ENCODE measurements around the gene INPP1. TPM values are rescaled to one million over a fixed set of nuclear protein-coding genes. Genes with fewer than 3 reads are reported as not detected.
A peak's percentile ranks its signal among the peaks of the same experiment; 100 is the strongest.

Gene INPP1
- polyA plus RNA-seq, 1 donor, result 40.0 TPM

- 50% methylated on average over 1 of the region's 10 CpGs for WGBS (ENCODE audit: insufficient coverage, low lambda C conversion rate)
- DNase-seq, result no peak
- no peaks in the 10 kb centered on the region for H3K27me3 ChIP-seq (ENCODE audit: control insufficient read depth, insufficient read depth, low read length)
- H3K4me1 ChIP-seq (ENCODE audit: control insufficient read depth, insufficient read depth, low read length), result no peaks in the 10 kb centered on the region
- no peak overlapping the region for H3K4me3 ChIP-seq (ENCODE audit: low read length)
- H3K27ac ChIP-seq (ENCODE audit: low read length), result no peak overlapping the region
- no peaks in the 10 kb centered on the region for H3K36me3 ChIP-seq (ENCODE audit: control insufficient read depth, insufficient read depth, low read length)
- no peaks in the 10 kb centered on the region for H3K9me3 ChIP-seq (ENCODE audit: control insufficient read depth, low read depth, low read length)
Measured at GRCh38 chr2:190379249-190379964, 36.0 kb downstream of the INPP1 start.

- Histone ChIP-seq H3K27ac (ENCODE audit: low read length) (no peak overlapping the region), H3K4me3 (ENCODE audit: low read length) (no peak overlapping the region), H3K4me1 (ENCODE audit: control insufficient read depth, insufficient read depth, low read length) (no peaks in the 10 kb centered on the region), H3K9me3 (ENCODE audit: control insufficient read depth, low read depth, low read length) (no peaks in the 10 kb centered on the region), H3K27me3 (ENCODE audit: control insufficient read depth, insufficient read depth, low read length) (no peaks in the 10 kb centered on the region), H3K36me3 (ENCODE audit: control insufficient read depth, insufficient read depth, low read length) (no peaks in the 10 kb centered on the region)
- WGBS (ENCODE audit: insufficient coverage, low lambda C conversion rate), result no CpG with 5 or more reads among the region's 5 CpGs
- DNase-seq, result no peak
Measured at GRCh38 chr2:190380962-190381412, 37.6 kb downstream of the INPP1 start.

DNA sequence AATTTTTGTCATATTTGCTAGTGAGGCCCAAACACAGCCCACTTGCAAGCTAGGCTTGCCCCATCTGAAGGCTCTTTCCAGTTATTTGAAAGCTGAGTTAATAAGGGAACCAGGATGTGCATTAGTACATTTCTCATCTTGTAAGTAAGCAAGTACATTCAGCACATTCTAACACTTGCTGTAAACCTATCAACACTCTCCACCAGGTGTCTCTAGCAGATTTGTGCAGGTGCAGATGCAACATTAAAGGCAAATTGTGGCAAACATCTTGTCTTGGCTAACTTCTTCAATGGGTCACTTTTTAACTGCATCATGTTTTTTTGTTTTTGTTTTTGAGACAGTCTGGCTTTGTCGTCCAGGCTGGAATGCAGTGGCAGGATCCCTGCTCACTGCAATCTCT is 39.5 kb downstream of the INPP1 start:
- DNase-seq, result peak; percentile 67
- H3K9me3 ChIP-seq (ENCODE audit: control insufficient read depth, low read depth, low read length), result no peaks in the 10 kb centered on the region
- no CpG with 5 or more reads among the region's 1 CpG for WGBS (ENCODE audit: insufficient coverage, low lambda C conversion rate)

DNA sequence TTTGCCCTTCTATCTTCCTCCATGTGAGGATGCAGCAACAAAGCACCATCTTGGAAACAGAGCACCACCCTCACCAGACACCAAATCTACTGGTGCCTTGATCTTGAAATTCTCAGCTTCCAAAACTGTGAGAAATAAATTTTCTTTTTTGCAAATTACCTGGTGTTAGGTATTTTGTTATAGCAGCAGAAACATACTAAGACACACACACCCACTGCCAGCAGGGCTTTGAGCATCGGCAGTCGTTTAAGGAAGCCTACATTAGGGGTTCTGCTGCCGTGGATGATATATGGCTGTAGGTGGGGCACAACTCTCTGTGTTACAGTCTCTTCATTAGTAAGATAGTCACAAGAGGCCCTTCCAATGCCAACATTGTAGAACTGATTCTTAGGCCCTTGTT is 44.0 kb downstream of the INPP1 start:
- H3K4me1 ChIP-seq (ENCODE audit: control insufficient read depth, insufficient read depth, low read length), result no peaks in the 10 kb centered on the region
- no peaks in the 10 kb centered on the region for H3K9me3 ChIP-seq (ENCODE audit: control insufficient read depth, low read depth, low read length)
- H3K27me3 ChIP-seq (ENCODE audit: control insufficient read depth, insufficient read depth, low read length), result no peaks in the 10 kb centered on the region
- no CpG with 5 or more reads among the region's 3 CpGs for WGBS (ENCODE audit: insufficient coverage, low lambda C conversion rate)
- H3K36me3 ChIP-seq (ENCODE audit: control insufficient read depth, insufficient read depth, low read length), result no peaks in the 10 kb centered on the region
- no peak for DNase-seq
- H3K27ac ChIP-seq (ENCODE audit: low read length), result no peak overlapping the region
- H3K4me3 ChIP-seq (ENCODE audit: low read length), result no peak overlapping the region

More for the DNA sequence above, 39.5 kb downstream of the INPP1 start:
- Histone ChIP-seq H3K36me3 (ENCODE audit: control insufficient read depth, insufficient read depth, low read length) (no peaks in the 10 kb centered on the region), H3K4me3 (ENCODE audit: low read length) (no peak overlapping the region), H3K27ac (ENCODE audit: low read length) (no peak overlapping the region), H3K27me3 (ENCODE audit: control insufficient read depth, insufficient read depth, low read length) (no peaks in the 10 kb centered on the region), H3K4me1 (ENCODE audit: control insufficient read depth, insufficient read depth, low read length) (no peaks in the 10 kb centered on the region)

GRCh38 chr2:190396271-190396670 is 52.9 kb downstream of the INPP1 start:
- no peaks in the 10 kb centered on the region for H3K36me3 ChIP-seq (ENCODE audit: control insufficient read depth, insufficient read depth, low read length)
- H3K27ac ChIP-seq (ENCODE audit: low read length), result no peak overlapping the region
- H3K27me3 ChIP-seq (ENCODE audit: control insufficient read depth, insufficient read depth, low read length), result no peaks in the 10 kb centered on the region
- no peaks in the 10 kb centered on the region for H3K9me3 ChIP-seq (ENCODE audit: control insufficient read depth, low read depth, low read length)
- DNase-seq, result peak; percentile 68 to 79
- WGBS (ENCODE audit: insufficient coverage, low lambda C conversion rate), result no CpG with 5 or more reads among the region's 2 CpGs
- H3K4me3 ChIP-seq (ENCODE audit: low read length), result no peak overlapping the region
- H3K4me1 ChIP-seq (ENCODE audit: control insufficient read depth, insufficient read depth, low read length), result peaks cover 7% of the 10 kb centered on the region

- WGBS (ENCODE audit: insufficient coverage, low lambda C conversion rate), result 60% methylated on average over 1 of the region's 5 CpGs
Measured at GRCh38 chr2:190402986-190403603, 59.7 kb downstream of the INPP1 start.

DNA sequence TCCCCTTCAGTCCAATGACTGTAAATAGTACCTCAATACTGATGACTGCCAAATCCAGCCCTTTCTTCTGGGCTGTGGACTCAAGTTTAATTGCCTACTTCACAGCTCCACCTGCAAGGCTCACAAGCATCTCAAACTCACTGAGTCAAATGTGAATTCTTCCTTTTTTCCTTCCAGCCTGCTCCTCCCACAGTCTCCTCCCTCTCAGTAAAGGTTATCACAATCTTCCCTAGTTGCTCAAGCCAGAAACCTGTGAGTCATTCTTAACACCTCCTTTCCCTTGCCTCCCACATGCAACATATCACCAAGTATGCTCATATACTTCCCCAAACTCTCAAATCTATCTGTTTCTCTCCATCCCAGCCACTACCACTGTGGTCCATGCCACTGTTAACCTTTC is 61.1 kb downstream of the INPP1 start:
- H3K27ac ChIP-seq (ENCODE audit: low read length), result peak overlapping the region; percentile 63
- H3K36me3 ChIP-seq (ENCODE audit: control insufficient read depth, insufficient read depth, low read length), result no peaks in the 10 kb centered on the region

More at GRCh38 chr2:190402986-190403603, 59.7 kb downstream of the INPP1 start:
- H3K27me3 ChIP-seq (ENCODE audit: control insufficient read depth, insufficient read depth, low read length), result no peaks in the 10 kb centered on the region
- H3K9me3 ChIP-seq (ENCODE audit: control insufficient read depth, low read depth, low read length), result no peaks in the 10 kb centered on the region
- H3K4me1 ChIP-seq (ENCODE audit: control insufficient read depth, insufficient read depth, low read length), result peaks cover 10% of the 10 kb centered on the region
- no peaks in the 10 kb centered on the region for H3K36me3 ChIP-seq (ENCODE audit: control insufficient read depth, insufficient read depth, low read length)
- DNase-seq, result no peak
- no peak overlapping the region for H3K4me3 ChIP-seq (ENCODE audit: low read length)
- H3K27ac ChIP-seq (ENCODE audit: low read length), result no peak overlapping the region

DNA sequence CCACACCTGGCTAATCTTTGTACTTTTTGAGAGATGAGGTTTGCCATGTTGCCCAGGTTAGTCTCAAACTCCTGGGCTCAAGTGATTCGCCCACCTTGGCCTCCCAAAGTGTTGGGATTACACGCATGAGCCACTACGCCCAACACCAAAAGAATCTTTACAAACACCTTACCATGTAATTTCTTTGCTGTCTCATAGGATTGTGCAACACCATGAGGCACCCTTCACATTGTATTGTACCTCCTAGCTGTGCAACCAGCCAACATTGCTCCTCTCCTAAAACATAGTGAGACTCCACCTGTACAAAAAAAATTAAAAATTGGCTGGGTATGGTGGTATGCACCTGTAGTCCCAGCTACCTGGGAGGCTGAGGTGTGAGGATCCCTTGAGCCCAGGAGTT is 61.7 kb downstream of the INPP1 start:
- DNase-seq, result peak in 1 of 2 donors; percentile 54
- H3K27me3 ChIP-seq (ENCODE audit: control insufficient read depth, insufficient read depth, low read length), result no peaks in the 10 kb centered on the region
- H3K4me1 ChIP-seq (ENCODE audit: control insufficient read depth, insufficient read depth, low read length), result peaks cover 10% of the 10 kb centered on the region
- H3K9me3 ChIP-seq (ENCODE audit: control insufficient read depth, low read depth, low read length), result no peaks in the 10 kb centered on the region
- H3K4me3 ChIP-seq (ENCODE audit: low read length), result no peak overlapping the region
- WGBS (ENCODE audit: insufficient coverage, low lambda C conversion rate), result no CpG with 5 or more reads among the region's 3 CpGs
- peak overlapping the region; percentile 63 for H3K27ac ChIP-seq (ENCODE audit: low read length)
- no peaks in the 10 kb centered on the region for H3K36me3 ChIP-seq (ENCODE audit: control insufficient read depth, insufficient read depth, low read length)

More for the DNA sequence above, 61.1 kb downstream of the INPP1 start:
- Histone ChIP-seq H3K4me1 (ENCODE audit: control insufficient read depth, insufficient read depth, low read length) (peaks cover 10% of the 10 kb centered on the region), H3K27me3 (ENCODE audit: control insufficient read depth, insufficient read depth, low read length) (no peaks in the 10 kb centered on the region), H3K4me3 (ENCODE audit: low read length) (no peak overlapping the region), H3K9me3 (ENCODE audit: control insufficient read depth, low read depth, low read length) (no peaks in the 10 kb centered on the region)
- peak; percentile 64 to 75 for DNase-seq

DNA sequence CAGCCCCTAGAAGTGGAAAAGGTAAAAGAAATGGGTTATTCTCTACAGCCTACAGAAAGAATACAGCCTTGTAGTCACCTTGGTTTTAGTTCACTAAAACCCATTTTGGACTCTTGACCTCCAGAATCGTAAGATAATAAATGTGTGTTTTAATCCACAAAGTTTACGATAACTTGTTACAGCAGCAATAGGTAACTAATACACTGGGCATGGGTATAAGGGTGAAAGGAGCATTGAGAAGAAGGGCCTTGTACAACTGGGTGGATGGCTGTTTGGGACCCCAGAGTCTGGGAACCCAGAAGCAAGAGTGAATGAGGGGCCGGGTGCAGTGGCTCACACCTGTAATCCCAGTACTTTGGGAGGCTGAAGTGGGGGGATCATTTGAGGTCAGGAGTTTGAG is 62.6 kb downstream of the INPP1 start:
- no peak overlapping the region for H3K4me3 ChIP-seq (ENCODE audit: low read length)
- WGBS (ENCODE audit: insufficient coverage, low lambda C conversion rate), result no CpG with 5 or more reads among the region's 3 CpGs

DNA sequence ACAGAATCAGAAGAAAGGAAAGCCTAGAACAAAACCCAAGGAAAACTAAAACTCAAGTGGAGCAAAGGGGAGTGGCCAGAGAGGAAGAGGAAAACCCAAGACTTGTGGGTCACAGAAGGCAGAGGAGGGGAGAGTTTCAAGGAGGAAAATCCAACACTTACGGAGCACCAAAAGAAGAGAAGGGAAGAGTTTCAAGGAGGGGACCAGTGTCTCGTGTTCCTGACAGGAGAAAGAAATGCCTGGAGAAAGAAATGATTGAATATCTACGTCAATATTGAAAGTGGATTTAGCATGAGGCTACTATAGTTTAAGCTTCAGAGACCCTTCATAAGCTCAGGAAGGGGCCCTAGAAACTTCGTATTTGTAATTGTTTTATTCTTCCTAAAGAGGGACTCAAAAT is 63.4 kb downstream of the INPP1 start:
- H3K27ac ChIP-seq (ENCODE audit: low read length), result no peak overlapping the region
- no peak overlapping the region for H3K4me3 ChIP-seq (ENCODE audit: low read length)
- no peaks in the 10 kb centered on the region for H3K36me3 ChIP-seq (ENCODE audit: control insufficient read depth, insufficient read depth, low read length)
- H3K9me3 ChIP-seq (ENCODE audit: control insufficient read depth, low read depth, low read length), result no peaks in the 10 kb centered on the region
- H3K4me1 ChIP-seq (ENCODE audit: control insufficient read depth, insufficient read depth, low read length), result peaks cover 10% of the 10 kb centered on the region
- WGBS (ENCODE audit: insufficient coverage, low lambda C conversion rate), result 100% methylated on average over 3 of the region's 4 CpGs
- H3K27me3 ChIP-seq (ENCODE audit: control insufficient read depth, insufficient read depth, low read length), result no peaks in the 10 kb centered on the region
- DNase-seq, result no peak

More for the DNA sequence above, 62.6 kb downstream of the INPP1 start:
- Histone ChIP-seq H3K27ac (ENCODE audit: low read length) (no peak overlapping the region), H3K9me3 (ENCODE audit: control insufficient read depth, low read depth, low read length) (no peaks in the 10 kb centered on the region), H3K4me1 (ENCODE audit: control insufficient read depth, insufficient read depth, low read length) (peaks cover 10% of the 10 kb centered on the region), H3K36me3 (ENCODE audit: control insufficient read depth, insufficient read depth, low read length) (no peaks in the 10 kb centered on the region), H3K27me3 (ENCODE audit: control insufficient read depth, insufficient read depth, low read length) (no peaks in the 10 kb centered on the region)
- DNase-seq, result no peak

Measured in large intestine (tissue), 3 donors.